Measurements from ENCODE around the gene KAT6B. TPM values are rescaled to one million over a fixed set of nuclear protein-coding genes. Genes with fewer than 3 reads are reported as not detected.

KAT6B gene
- total and polyA plus RNA-seq, 10 of the 15 experiments (the other 5 are each of a cell fraction or from before 2014, with no cell fraction given), result 2.7 to 22.6 (median 15.7) TPM

DNA sequence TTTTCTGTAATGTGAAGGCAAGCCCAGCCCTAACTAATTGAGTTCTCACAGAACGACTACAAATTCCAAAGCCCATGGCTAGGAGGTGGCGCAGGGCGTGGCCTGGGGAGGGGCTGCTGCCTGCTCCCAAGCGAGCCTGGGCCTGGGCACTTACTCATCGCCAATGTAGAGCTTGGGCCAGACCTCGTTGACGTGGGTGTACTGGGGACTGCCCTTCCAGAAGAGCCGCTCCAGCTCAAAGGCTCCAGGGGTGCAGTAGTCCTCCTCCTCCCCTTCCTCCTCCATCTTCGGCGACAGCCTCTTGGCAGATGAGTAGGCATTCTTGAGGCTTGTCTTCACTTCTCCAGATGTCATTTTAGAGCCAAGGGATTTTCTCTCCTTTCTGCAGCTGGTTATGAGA lies 231.8 kb downstream of the KAT6B start:
- Histone ChIP-seq H3K4me1 (ENCODE audit: control insufficient read depth, insufficient read depth, low read length) (no peaks in the 10 kb centered on the region), H3K4me2 (ENCODE audit: control insufficient read depth, insufficient read depth) (no peak overlapping the region), H3K27ac (ENCODE audit: control insufficient read depth, insufficient read depth) (no peak overlapping the region), H3K9me3 (replicated peaks; ENCODE audit: control insufficient read depth, insufficient read depth, low read length) (no peaks in the 10 kb centered on the region), H3K9ac (ENCODE audit: control insufficient read depth, insufficient read depth, low read length) (no peak overlapping the region), H3K4me3 (no peak overlapping the region), H4K20me1 (ENCODE audit: control insufficient read depth, insufficient read depth) (no peaks in the 10 kb centered on the region), H3K79me2 (ENCODE audit: control insufficient read depth, insufficient read depth, low read length) (no peaks in the 10 kb centered on the region), H3K36me3 (ENCODE audit: control insufficient read depth in 2 of 2, insufficient read depth in 2 of 2, low read length in 1 of 2) (no peaks in the 10 kb centered on the region), H2AFZ (ENCODE audit: control insufficient read depth, low read depth, low read length) (no peak overlapping the region; the same call in 1 of the 2 replicates), H3K27me3 (replicated peaks in 1 of 2; ENCODE audit: control insufficient read depth in 2 of 2, insufficient read depth in 2 of 2, low read length in 1 of 2) (no peaks in the 10 kb centered on the region)
- ChIA-PET CTCF (interaction anchor here (1.2 kb wide), 1 partner anchor 807 kb away, joined by 3 read pairs; no protein-coding TSS in a partner anchor), RAD21 (ENCODE audit: unreplicated experiment) (no interaction called here), POLR2A (no interaction called here), SMC1A (ENCODE audit: uncharacterized antibody, unreplicated experiment) (interaction anchor here (1.0 kb wide), 2 partner anchors 12 to 655 kb away, joined by 3 to 4 read pairs; no protein-coding TSS in a partner anchor)
- DNase-seq (ENCODE audit: low read depth, low spot score), result no peak
- no peak for FAIRE-seq
- in situ Hi-C loops (cut with MboI) (no loop called here), intact Hi-C loops (cut with micrococcal nuclease; ENCODE audit: unreplicated experiment) (no loop called here)
- BruUV-seq (replicated peaks), result no TSS peak
- ATAC-seq, result no peak
- TF ChIP-seq TBL1XR1 (IDR thresholded peaks at IDR 0.05; ENCODE audit: low read depth, low read length) (no peak), CBX5 (IDR thresholded peaks at IDR 0.05; ENCODE audit: low read depth) (no peak), GABPA (IDR thresholded peaks at IDR 0.05; ENCODE audit: low read depth) (no peak), FOS (IDR thresholded peaks at IDR 0.05; ENCODE audit: borderline replicate concordance, extremely low read depth, insufficient read length) (no peak), MXI1 (IDR thresholded peaks at IDR 0.05; ENCODE audit: low read depth, low read length) (no peak), EED (IDR thresholded peaks at IDR 0.05; ENCODE audit: low read depth) (no peak), NBN (IDR thresholded peaks at IDR 0.05) (no peak)
- TF ChIP-seq, protein P1, sequence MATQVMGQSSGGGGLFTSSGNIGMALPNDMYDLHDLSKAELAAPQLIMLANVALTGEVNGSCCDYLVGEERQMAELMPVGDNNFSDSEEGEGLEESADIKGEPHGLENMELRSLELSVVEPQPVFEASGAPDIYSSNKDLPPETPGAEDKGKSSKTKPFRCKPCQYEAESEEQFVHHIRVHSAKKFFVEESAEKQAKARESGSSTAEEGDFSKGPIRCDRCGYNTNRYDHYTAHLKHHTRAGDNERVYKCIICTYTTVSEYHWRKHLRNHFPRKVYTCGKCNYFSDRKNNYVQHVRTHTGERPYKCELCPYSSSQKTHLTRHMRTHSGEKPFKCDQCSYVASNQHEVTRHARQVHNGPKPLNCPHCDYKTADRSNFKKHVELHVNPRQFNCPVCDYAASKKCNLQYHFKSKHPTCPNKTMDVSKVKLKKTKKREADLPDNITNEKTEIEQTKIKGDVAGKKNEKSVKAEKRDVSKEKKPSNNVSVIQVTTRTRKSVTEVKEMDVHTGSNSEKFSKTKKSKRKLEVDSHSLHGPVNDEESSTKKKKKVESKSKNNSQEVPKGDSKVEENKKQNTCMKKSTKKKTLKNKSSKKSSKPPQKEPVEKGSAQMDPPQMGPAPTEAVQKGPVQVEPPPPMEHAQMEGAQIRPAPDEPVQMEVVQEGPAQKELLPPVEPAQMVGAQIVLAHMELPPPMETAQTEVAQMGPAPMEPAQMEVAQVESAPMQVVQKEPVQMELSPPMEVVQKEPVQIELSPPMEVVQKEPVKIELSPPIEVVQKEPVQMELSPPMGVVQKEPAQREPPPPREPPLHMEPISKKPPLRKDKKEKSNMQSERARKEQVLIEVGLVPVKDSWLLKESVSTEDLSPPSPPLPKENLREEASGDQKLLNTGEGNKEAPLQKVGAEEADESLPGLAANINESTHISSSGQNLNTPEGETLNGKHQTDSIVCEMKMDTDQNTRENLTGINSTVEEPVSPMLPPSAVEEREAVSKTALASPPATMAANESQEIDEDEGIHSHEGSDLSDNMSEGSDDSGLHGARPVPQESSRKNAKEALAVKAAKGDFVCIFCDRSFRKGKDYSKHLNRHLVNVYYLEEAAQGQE (IDR thresholded peaks at IDR 0.05; ENCODE audit: low read depth, low read length), result no peak
- TF ChIP-seq, protein P2, sequence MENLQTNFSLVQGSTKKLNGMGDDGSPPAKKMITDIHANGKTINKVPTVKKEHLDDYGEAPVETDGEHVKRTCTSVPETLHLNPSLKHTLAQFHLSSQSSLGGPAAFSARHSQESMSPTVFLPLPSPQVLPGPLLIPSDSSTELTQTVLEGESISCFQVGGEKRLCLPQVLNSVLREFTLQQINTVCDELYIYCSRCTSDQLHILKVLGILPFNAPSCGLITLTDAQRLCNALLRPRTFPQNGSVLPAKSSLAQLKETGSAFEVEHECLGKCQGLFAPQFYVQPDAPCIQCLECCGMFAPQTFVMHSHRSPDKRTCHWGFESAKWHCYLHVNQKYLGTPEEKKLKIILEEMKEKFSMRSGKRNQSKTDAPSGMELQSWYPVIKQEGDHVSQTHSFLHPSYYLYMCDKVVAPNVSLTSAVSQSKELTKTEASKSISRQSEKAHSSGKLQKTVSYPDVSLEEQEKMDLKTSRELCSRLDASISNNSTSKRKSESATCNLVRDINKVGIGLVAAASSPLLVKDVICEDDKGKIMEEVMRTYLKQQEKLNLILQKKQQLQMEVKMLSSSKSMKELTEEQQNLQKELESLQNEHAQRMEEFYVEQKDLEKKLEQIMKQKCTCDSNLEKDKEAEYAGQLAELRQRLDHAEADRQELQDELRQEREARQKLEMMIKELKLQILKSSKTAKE (IDR thresholded peaks at IDR 0.05; ENCODE audit: low read depth, poor library complexity, severe bottlenecking), result no peak
- 62% methylated on average over 10 of the region's 10 CpGs for WGBS (ENCODE audit: insufficient coverage, insufficient replicate concordance, low lambda C conversion rate, missing lambda C conversion rate)
